GM04503 (cell line): Measurements from ENCODE around the gene GTF2E1.

Source experiments
- DNase-seq: peaks from one replicate; pipeline ENCODE4 v3.0.0-alpha.2; 2012; ENCODE audit warnings: low read depth

Gene GTF2E1

GRCh38 chr3:120798346-120798745 is 55.8 kb downstream of the GTF2E1 start:
- no peak for DNase-seq

GRCh38 chr3:120800625-120801024 is 58.1 kb downstream of the GTF2E1 start:
- no peak for DNase-seq

- no peak for DNase-seq
These were observed 58.9 kb downstream of the GTF2E1 start for GRCh38 chr3:120801484-120801883.

GRCh38 chr3:120802916-120803315 is 60.4 kb downstream of the GTF2E1 start:
- no peak for DNase-seq

GRCh38 chr3:120816728-120817127 is 74.2 kb downstream of the GTF2E1 start:
- no peak for DNase-seq

- no peak for DNase-seq
These were observed 78.2 kb downstream of the GTF2E1 start for GRCh38 chr3:120820748-120821147.

- DNase-seq = no peak
These were observed 78.9 kb downstream of the GTF2E1 start for GRCh38 chr3:120821426-120821825.

GRCh38 chr3:120823156-120823555 is 80.6 kb downstream of the GTF2E1 start:
- no peak for DNase-seq

- DNase-seq = no peak
These were observed 82.1 kb downstream of the GTF2E1 start for GRCh38 chr3:120824613-120825012.

- no peak for DNase-seq
These were observed 86.3 kb downstream of the GTF2E1 start for GRCh38 chr3:120828796-120829195.

- no peak for DNase-seq
These were observed 88.5 kb downstream of the GTF2E1 start for GRCh38 chr3:120831066-120831465.
